Ishikawa (cell line): ENCODE data around the gene EDARADD.

Experiments
- CEBPB ChIP-seq: IDR thresholded peaks from 2 replicates; pipeline ENCODE4 v1.6.1; 2012
- CREB1 ChIP-seq: IDR thresholded peaks from 2 replicates; pipeline ENCODE4 v1.6.1; 2012; ENCODE audit warnings: low read depth
- EGR1 ChIP-seq: IDR thresholded peaks from 2 replicates; pipeline ENCODE4 v1.6.1; 2012
- EP300 ChIP-seq: IDR thresholded peaks from 2 replicates; pipeline ENCODE4 v1.6.1; 2012; ENCODE audit warnings: borderline replicate concordance
- FOXM1 ChIP-seq: IDR thresholded peaks from 2 replicates; pipeline ENCODE4 v1.6.1; 2012; ENCODE audit warnings: low read depth, borderline replicate concordance
- NFIC ChIP-seq: IDR thresholded peaks from 2 replicates; pipeline ENCODE4 v1.6.1; 2012
- RAD21 ChIP-seq: IDR thresholded peaks from 2 replicates; pipeline ENCODE4 v1.6.1; 2012; ENCODE audit warnings: low read depth
- TAF1 ChIP-seq: IDR thresholded peaks from 2 replicates; pipeline ENCODE4 v1.6.1; 2012; ENCODE audit warnings: low read depth, mild to moderate bottlenecking
- TCF12 ChIP-seq: IDR thresholded peaks from 2 replicates; pipeline ENCODE4 v1.6.1; 2012; ENCODE audit warnings: low read depth
- TEAD4 ChIP-seq: IDR thresholded peaks from 2 replicates; pipeline ENCODE4 v1.6.1; 2012
- USF1 ChIP-seq: IDR thresholded peaks from 2 replicates; pipeline ENCODE4 v1.6.1; 2012
- YY1 ChIP-seq: IDR thresholded peaks from 2 replicates; pipeline ENCODE4 v1.6.1; 2012; ENCODE audit warnings: low read depth
- ZBTB7A ChIP-seq: IDR thresholded peaks from 2 replicates; pipeline ENCODE4 v1.6.1; 2012; ENCODE audit warnings: low read depth
- TF ChIP-seq, protein P1 (sequence below): IDR thresholded peaks from 2 replicates; pipeline ENCODE4 v1.6.1; 2012; ENCODE audit warnings: low read depth, mild to moderate bottlenecking
- TF ChIP-seq, protein P2 (sequence below): IDR thresholded peaks from 2 replicates; pipeline ENCODE4 v1.6.1; 2012

EDARADD gene

GRCh38 chr1:236497908-236498307, 103.8 kb downstream of the EDARADD start:
- TF ChIP-seq CEBPB (no peak), TCF12 (no peak), CREB1 (no peak), YY1 (no peak), EGR1 (no peak), FOXM1 (no peak), NFIC (no peak), ZBTB7A (no peak), TAF1 (no peak), RAD21 (no peak), USF1 (no peak), EP300 (no peak), TEAD4 (no peak)
- TF ChIP-seq, protein P1, sequence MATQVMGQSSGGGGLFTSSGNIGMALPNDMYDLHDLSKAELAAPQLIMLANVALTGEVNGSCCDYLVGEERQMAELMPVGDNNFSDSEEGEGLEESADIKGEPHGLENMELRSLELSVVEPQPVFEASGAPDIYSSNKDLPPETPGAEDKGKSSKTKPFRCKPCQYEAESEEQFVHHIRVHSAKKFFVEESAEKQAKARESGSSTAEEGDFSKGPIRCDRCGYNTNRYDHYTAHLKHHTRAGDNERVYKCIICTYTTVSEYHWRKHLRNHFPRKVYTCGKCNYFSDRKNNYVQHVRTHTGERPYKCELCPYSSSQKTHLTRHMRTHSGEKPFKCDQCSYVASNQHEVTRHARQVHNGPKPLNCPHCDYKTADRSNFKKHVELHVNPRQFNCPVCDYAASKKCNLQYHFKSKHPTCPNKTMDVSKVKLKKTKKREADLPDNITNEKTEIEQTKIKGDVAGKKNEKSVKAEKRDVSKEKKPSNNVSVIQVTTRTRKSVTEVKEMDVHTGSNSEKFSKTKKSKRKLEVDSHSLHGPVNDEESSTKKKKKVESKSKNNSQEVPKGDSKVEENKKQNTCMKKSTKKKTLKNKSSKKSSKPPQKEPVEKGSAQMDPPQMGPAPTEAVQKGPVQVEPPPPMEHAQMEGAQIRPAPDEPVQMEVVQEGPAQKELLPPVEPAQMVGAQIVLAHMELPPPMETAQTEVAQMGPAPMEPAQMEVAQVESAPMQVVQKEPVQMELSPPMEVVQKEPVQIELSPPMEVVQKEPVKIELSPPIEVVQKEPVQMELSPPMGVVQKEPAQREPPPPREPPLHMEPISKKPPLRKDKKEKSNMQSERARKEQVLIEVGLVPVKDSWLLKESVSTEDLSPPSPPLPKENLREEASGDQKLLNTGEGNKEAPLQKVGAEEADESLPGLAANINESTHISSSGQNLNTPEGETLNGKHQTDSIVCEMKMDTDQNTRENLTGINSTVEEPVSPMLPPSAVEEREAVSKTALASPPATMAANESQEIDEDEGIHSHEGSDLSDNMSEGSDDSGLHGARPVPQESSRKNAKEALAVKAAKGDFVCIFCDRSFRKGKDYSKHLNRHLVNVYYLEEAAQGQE, result no peak
- TF ChIP-seq, protein P2, sequence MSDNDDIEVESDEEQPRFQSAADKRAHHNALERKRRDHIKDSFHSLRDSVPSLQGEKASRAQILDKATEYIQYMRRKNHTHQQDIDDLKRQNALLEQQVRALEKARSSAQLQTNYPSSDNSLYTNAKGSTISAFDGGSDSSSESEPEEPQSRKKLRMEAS, result no peak

GRCh38 chr1:236501093-236501492, 107.0 kb downstream of the EDARADD start:
- TF ChIP-seq, protein P2, result no peak
- TF ChIP-seq NFIC (no peak), RAD21 (no peak), YY1 (no peak), FOXM1 (no peak), USF1 (no peak), EGR1 (no peak), TEAD4 (no peak), CREB1 (no peak), TCF12 (no peak)

DNA sequence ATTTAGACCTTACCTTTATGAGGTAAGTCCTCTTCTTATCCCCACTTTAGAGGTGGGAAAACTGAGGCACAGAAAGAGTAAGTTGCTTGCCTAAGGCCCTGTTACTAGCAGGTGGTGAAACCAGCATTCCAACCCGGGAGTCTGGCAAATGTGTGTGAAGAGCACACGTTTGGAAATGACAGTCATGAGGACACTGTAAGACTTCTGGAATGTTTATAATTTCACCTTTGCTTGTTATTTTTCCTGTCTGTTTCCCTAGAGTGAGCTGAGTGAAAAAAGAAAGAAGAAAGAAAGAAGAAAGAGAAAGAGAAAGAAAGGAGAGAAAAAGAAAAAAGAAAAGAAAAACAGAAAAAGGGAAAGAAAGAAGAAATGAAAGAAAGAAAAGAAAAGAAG, 108.5 kb downstream of the EDARADD start:
- TF ChIP-seq, protein P2, result no peak
- TF ChIP-seq TCF12 (no peak), RAD21 (no peak), ZBTB7A (no peak), NFIC (no peak), YY1 (no peak), EGR1 (no peak), EP300 (no peak), TEAD4 (no peak), USF1 (no peak), TAF1 (no peak), CEBPB (no peak), FOXM1 (no peak), CREB1 (no peak)
- TF ChIP-seq, protein P1, result no peak

GRCh38 chr1:236502972-236503639, 109.0 kb downstream of the EDARADD start:
- TF ChIP-seq, protein P2, result peak; percentile 26; the same call in 1 of the 2 replicates
- TF ChIP-seq ZBTB7A (peak; percentile 47; the same call in 1 of the 2 replicates), TEAD4 (0 out of 2 replicates have a peak, but pooled peaks have one; percentile 1), CEBPB (no peak)

- TF ChIP-seq, protein P2, result no peak
- TF ChIP-seq FOXM1 (no peak), TCF12 (no peak), CREB1 (no peak), TAF1 (no peak), RAD21 (no peak), TEAD4 (no peak), EGR1 (no peak), NFIC (no peak), CEBPB (no peak), EP300 (no peak), ZBTB7A (no peak), YY1 (no peak), USF1 (no peak)
- TF ChIP-seq, protein P1, result no peak
Measured at GRCh38 chr1:236507022-236507700, 113.1 kb downstream of the EDARADD start.
